ACHN (cell line): ENCODE results near the gene SUN2.
"Not testable (repeated sequence)": the region's sequence is repeated elsewhere in the genome, so short reads cannot be mapped to it uniquely, and the experiment has no call there.

ENCODE experiments used
- DNase-seq: peaks from one replicate; pipeline ENCODE4 v3.0.0-alpha.2; 2015
- in situ Hi-C: cut with HindIII; loops from 2 replicates; pipeline ENCODE4 v1.10.0; 2017; ENCODE audit warnings: low sequenced_read_pairs, low pct_ligation_motif_present, low pct_unique_long_range_greater_than_20kb

The SUN2 gene

GRCh38 chr22:38755911-38756532, at the start of gene SUN2:
SUN2 (minus strand) TSS chr22:38755998; CDS start chr22:38752628, 3,370 bp downstream.
- DNase-seq = peak; percentile 74
- in situ Hi-C loops = no loop called here

- in situ Hi-C loops, DNase-seq: not testable (repeated sequence)
Measured at GRCh38 chr22:38805041-38805593, 49.3 kb upstream of the SUN2 start.

GRCh38 chr22:38802671-38803121, 46.9 kb upstream of the SUN2 start:
- in situ Hi-C loops = no loop called here
- DNase-seq = peak; percentile 88

GRCh38 chr22:38799265-38800002, 43.6 kb upstream of the SUN2 start:
- DNase-seq = no peak

GRCh38 chr22:38798496-38798895, 42.7 kb upstream of the SUN2 start:
- in situ Hi-C loops = no loop called here
- DNase-seq = no peak

More at GRCh38 chr22:38799265-38800002, 43.6 kb upstream of the SUN2 start:
- in situ Hi-C loops = no loop called here

GRCh38 chr22:38796262-38796957, 40.6 kb upstream of the SUN2 start:
- in situ Hi-C loops = no loop called here
- peak; percentile 32 for DNase-seq

GRCh38 chr22:38795569-38795968, 39.8 kb upstream of the SUN2 start:
- in situ Hi-C loops = no loop called here

GRCh38 chr22:38793721-38794466, 38.1 kb upstream of the SUN2 start, which contains the start of gene DNAL4:
DNAL4 (minus strand) TSS chr22:38794143; CDS start chr22:38782731, 11,412 bp downstream.
- in situ Hi-C loops = no loop called here
- peak; percentile 98 for DNase-seq

More at GRCh38 chr22:38795569-38795968, 39.8 kb upstream of the SUN2 start:
- no peak for DNase-seq

- DNase-seq = no peak
- in situ Hi-C loops = no loop called here
Measured at GRCh38 chr22:38793317-38793716, 37.5 kb upstream of the SUN2 start.

GRCh38 chr22:38792833-38793232, 37.0 kb upstream of the SUN2 start:
- in situ Hi-C loops = no loop called here
- no peak for DNase-seq

- in situ Hi-C loops = no loop called here
- DNase-seq = no peak
Measured at GRCh38 chr22:38789606-38790005, 33.8 kb upstream of the SUN2 start.

GRCh38 chr22:38788846-38789245, 33.0 kb upstream of the SUN2 start:
- in situ Hi-C loops = no loop called here

GRCh38 chr22:38788021-38788816, 32.4 kb upstream of the SUN2 start:
- peak; percentile 30 for DNase-seq
- in situ Hi-C loops = no loop called here

More at GRCh38 chr22:38788846-38789245, 33.0 kb upstream of the SUN2 start:
- DNase-seq = no peak

- no peak for DNase-seq
- in situ Hi-C loops = no loop called here
Measured at GRCh38 chr22:38786631-38787030, 30.8 kb upstream of the SUN2 start.

- in situ Hi-C loops = no loop called here
- DNase-seq = no peak
Measured at GRCh38 chr22:38784856-38785255, 29.1 kb upstream of the SUN2 start.

- in situ Hi-C loops = no loop called here
- DNase-seq = no peak
Measured at GRCh38 chr22:38784035-38784434, 28.2 kb upstream of the SUN2 start.

- in situ Hi-C loops = no loop called here
Measured at GRCh38 chr22:38783095-38783615, 27.4 kb upstream of the SUN2 start.

More at GRCh38 chr22:38783095-38783615, 27.4 kb upstream of the SUN2 start:
- DNase-seq = no peak
